Measurements from ENCODE around the gene ERCC6. TPM values are rescaled to one million over a fixed set of nuclear protein-coding genes. Genes with fewer than 3 reads are reported as not detected.

ERCC6 gene
- total RNA-seq, 4 donors from 2014 or later = 7.9 to 25.1 (median 16.3) TPM

GRCh38 chr10:49505076-49505475 is 33.8 kb downstream of the ERCC6 start:
- TF ChIP-seq POLR2A (IDR thresholded peaks at IDR 0.05) = no peak
- TF ChIP-seq CTCF (IDR thresholded peaks at IDR 0.05) = no peak
- H3K4me3 ChIP-seq = no peak overlapping the region
- intact Hi-C loops (cut with DNase I; ENCODE audit: low total_unique reads) = no loop called here
- DNase-seq = no peak
- no peak overlapping the region for H3K27ac ChIP-seq
- H3K4me1 ChIP-seq = no peaks in the 10 kb centered on the region
- no peaks in the 10 kb centered on the region for H3K9me3 ChIP-seq
- H3K27me3 ChIP-seq = no peaks in the 10 kb centered on the region
- H3K36me3 ChIP-seq = no peaks in the 10 kb centered on the region

DNA sequence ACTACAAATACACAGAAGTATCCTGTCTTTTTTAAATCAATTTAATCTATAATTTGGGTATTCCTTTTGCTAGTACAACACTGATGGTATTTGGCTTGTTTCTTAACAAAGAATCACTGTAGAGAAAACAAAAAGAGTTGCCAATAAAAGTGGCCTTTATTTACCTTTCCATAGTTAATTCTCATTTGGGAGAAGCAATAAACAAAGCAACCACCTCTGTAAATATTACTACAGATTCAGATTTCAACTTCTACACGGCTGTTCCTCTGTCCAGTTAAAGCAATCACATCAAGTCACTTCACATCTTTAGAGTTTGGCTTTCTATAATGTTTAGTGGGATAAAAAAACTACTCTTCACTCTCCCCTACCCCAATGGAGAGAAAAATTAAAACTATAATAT is 34.4 kb downstream of the ERCC6 start:
- no peaks in the 10 kb centered on the region for H3K27me3 ChIP-seq
- intact Hi-C loops (cut with DNase I; ENCODE audit: low total_unique reads) = no loop called here
- H3K4me3 ChIP-seq = no peak overlapping the region
- no peak for TF ChIP-seq POLR2A (IDR thresholded peaks at IDR 0.05)
- TF ChIP-seq CTCF (IDR thresholded peaks at IDR 0.05) = no peak
- no peaks in the 10 kb centered on the region for H3K9me3 ChIP-seq
- H3K4me1 ChIP-seq = no peaks in the 10 kb centered on the region
- no peak for DNase-seq
- H3K27ac ChIP-seq = no peak overlapping the region
- H3K36me3 ChIP-seq = no peaks in the 10 kb centered on the region

DNA sequence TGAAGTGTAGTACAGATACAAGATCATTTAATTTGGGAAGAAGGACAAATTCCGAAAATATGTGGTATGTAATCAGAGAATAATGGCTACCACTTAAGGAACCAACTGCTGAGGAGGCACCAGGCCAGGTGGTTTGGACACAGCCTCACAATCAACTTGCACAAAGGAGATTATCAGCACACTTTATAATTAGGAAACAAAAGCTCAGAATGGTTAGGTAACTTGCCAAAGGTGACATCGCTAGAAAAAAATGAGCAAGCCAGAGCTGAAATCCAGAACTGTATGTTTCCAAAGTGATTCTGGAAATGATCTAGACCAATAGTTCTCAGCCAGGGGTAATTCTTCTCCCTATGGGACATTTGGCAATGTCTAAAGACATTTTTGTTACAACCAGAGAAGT is 36.6 kb downstream of the ERCC6 start:
- Histone ChIP-seq H3K4me1 (no peaks in the 10 kb centered on the region), H3K36me3 (no peaks in the 10 kb centered on the region), H3K27ac (no peak overlapping the region), H3K27me3 (no peaks in the 10 kb centered on the region), H3K4me3 (no peak overlapping the region), H3K9me3 (no peaks in the 10 kb centered on the region)
- no peak for TF ChIP-seq POLR2A (IDR thresholded peaks at IDR 0.05)
- intact Hi-C loops (cut with DNase I; ENCODE audit: low total_unique reads) = no loop called here
- no peak for DNase-seq

GRCh38 chr10:49500412-49500811 is 38.5 kb downstream of the ERCC6 start:
- H3K4me3 ChIP-seq = no peak overlapping the region
- TF ChIP-seq POLR2A (IDR thresholded peaks at IDR 0.05) (no peak), CTCF (IDR thresholded peaks at IDR 0.05) (no peak)
- no peaks in the 10 kb centered on the region for H3K4me1 ChIP-seq
- no peaks in the 10 kb centered on the region for H3K27me3 ChIP-seq
- H3K27ac ChIP-seq = no peak overlapping the region
- H3K36me3 ChIP-seq = no peaks in the 10 kb centered on the region
- intact Hi-C loops (cut with DNase I; ENCODE audit: low total_unique reads) = no loop called here
- DNase-seq = no peak
- no peaks in the 10 kb centered on the region for H3K9me3 ChIP-seq

DNA sequence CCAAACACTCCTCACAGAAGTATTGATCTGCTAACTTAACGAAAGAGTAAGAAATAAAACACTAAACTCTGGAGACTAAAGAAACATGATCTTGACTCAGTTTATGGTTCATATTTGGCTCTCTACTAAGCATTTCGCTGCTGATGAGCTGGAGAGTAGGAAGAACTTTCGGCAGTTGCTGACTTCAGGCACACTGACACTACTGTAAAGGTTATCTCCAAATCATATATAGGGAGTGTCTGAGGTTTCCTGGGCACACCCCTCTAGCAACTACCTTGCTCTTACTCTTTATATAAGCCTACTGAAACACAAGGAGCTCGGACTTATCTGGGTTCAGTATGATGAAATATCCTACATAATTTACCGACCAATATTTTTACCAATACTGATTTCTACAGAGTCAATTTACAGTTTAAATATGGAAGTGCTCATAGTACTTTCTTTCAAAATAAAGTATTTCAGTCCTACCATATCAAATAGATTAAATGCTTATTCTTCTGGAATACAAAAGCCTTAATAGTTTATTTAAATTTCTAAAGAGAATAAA is 39.5 kb downstream of the ERCC6 start:
- Histone ChIP-seq H3K9me3 (no peaks in the 10 kb centered on the region), H3K4me3 (no peak overlapping the region), H3K27ac (no peak overlapping the region), H3K4me1 (no peaks in the 10 kb centered on the region), H3K36me3 (no peaks in the 10 kb centered on the region), H3K27me3 (no peaks in the 10 kb centered on the region)
- DNase-seq = no peak
- TF ChIP-seq CTCF (IDR thresholded peaks at IDR 0.05) (no peak), POLR2A (IDR thresholded peaks at IDR 0.05) (no peak)
- intact Hi-C loops (cut with DNase I; ENCODE audit: low total_unique reads) = no loop called here

DNA sequence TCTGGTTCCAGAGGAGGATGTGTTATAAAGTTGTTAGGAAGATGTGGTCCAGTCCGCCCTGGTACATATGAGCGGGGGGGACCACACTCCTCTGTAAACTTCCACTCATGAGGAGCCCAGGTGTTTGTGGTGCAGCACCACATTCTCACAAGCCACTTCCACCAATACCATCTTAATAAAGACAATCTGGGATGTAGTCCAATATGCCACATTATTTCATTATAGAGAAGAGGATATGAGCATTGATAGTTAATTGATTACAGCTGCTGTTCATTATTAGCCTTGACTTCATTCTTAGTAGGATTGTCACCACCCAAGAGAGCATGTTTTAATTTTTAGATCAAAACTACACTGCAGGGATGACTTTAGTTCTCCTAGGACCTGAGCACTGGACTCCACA is 40.5 kb downstream of the ERCC6 start:
- Histone ChIP-seq H3K27me3 (no peaks in the 10 kb centered on the region), H3K27ac (no peak overlapping the region), H3K4me1 (no peaks in the 10 kb centered on the region), H3K36me3 (no peaks in the 10 kb centered on the region), H3K4me3 (no peak overlapping the region), H3K9me3 (no peaks in the 10 kb centered on the region)
- intact Hi-C loops (cut with DNase I; ENCODE audit: low total_unique reads) = no loop called here
- DNase-seq = no peak
- TF ChIP-seq POLR2A (IDR thresholded peaks at IDR 0.05) (no peak), CTCF (IDR thresholded peaks at IDR 0.05) (no peak)
